Measurements from ENCODE around the gene INPP5B. TPM values are rescaled to one million over a fixed set of nuclear protein-coding genes. Genes with fewer than 3 reads are reported as not detected.

INPP5B gene
- total and polyA plus RNA-seq, 10 of the 15 experiments (the other 5 are each of a cell fraction or from before 2014, with no cell fraction given), result 10.9 to 54.4 (median 26.9) TPM

DNA sequence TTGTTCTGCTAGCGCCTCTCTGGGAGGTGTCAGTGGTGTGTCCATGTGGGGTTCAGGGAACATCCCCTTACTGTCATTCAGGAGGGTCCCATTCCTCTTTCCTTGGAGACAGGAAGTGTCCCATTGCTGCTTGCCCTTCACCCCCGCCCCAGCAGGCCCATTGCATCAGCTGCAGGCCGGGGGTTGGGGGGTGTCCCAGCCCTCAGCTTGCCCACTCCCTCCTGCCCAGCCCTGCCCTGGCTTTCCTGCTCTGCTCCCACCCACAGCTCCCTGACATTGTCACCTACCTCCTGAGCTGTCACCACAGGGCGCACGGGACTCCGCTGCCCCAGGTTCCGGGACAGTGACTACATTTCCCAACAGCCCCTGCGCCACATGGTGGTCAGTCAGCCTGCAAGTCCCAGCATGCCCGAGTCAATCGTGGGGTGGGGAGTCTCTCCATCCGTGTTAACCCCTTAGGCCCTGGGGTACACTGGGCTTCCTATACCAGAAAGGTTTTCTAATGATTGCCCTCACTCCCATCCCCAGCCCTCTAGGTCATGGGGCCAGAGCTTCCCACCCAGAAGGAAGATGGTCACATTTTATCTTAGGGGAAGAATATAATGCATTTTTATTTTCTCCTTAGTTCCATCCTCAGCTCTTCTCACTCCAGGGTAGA, at the start of gene INPP5B (continued):
- TF ChIP-seq, protein P1, sequence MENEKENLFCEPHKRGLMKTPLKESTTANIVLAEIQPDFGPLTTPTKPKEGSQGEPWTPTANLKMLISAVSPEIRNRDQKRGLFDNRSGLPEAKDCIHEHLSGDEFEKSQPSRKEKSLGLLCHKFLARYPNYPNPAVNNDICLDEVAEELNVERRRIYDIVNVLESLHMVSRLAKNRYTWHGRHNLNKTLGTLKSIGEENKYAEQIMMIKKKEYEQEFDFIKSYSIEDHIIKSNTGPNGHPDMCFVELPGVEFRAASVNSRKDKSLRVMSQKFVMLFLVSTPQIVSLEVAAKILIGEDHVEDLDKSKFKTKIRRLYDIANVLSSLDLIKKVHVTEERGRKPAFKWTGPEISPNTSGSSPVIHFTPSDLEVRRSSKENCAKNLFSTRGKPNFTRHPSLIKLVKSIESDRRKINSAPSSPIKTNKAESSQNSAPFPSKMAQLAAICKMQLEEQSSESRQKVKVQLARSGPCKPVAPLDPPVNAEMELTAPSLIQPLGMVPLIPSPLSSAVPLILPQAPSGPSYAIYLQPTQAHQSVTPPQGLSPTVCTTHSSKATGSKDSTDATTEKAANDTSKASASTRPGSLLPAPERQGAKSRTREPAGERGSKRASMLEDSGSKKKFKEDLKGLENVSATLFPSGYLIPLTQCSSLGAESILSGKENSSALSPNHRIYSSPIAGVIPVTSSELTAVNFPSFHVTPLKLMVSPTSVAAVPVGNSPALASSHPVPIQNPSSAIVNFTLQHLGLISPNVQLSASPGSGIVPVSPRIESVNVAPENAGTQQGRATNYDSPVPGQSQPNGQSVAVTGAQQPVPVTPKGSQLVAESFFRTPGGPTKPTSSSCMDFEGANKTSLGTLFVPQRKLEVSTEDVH (IDR thresholded peaks at IDR 0.05; ENCODE audit: low read depth, partially characterized antibody), result no peak
- TF ChIP-seq, protein P2, sequence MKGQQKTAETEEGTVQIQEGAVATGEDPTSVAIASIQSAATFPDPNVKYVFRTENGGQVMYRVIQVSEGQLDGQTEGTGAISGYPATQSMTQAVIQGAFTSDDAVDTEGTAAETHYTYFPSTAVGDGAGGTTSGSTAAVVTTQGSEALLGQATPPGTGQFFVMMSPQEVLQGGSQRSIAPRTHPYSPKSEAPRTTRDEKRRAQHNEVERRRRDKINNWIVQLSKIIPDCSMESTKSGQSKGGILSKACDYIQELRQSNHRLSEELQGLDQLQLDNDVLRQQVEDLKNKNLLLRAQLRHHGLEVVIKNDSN (IDR thresholded peaks at IDR 0.05; ENCODE audit: borderline replicate concordance, extremely low read length, insufficient read depth, low read depth, low read length), result peak; percentile 79
- TF ChIP-seq ZSCAN29 (IDR thresholded peaks at IDR 0.05) (no peak), POU2F2 (IDR thresholded peaks at IDR 0.05; ENCODE audit: borderline replicate concordance, low read depth, low read length) (peak; percentile 71; the same call in 1 of the 3 replicates), SPI1 (IDR thresholded peaks at IDR 0.05; ENCODE audit: borderline replicate concordance, insufficient read depth, low read depth, low read length) (0 out of 2 replicates have a peak, but pooled peaks have one; percentile 31), KAT2A (conservative IDR thresholded peaks at IDR 0.05; ENCODE audit: control insufficient read depth, low read depth, low read length) (no peak), HDGF (IDR thresholded peaks at IDR 0.05) (peak; percentile 94), ZNF207 (IDR thresholded peaks at IDR 0.05; ENCODE audit: borderline replicate concordance) (0 out of 2 replicates have a peak, but pooled peaks have one; percentile 47), CHD4 (IDR thresholded peaks at IDR 0.05) (no peak), ZZZ3 (IDR thresholded peaks at IDR 0.05; ENCODE audit: control insufficient read depth, insufficient read length, low read depth) (no peak), TARDBP (IDR thresholded peaks at IDR 0.05; ENCODE audit: borderline replicate concordance) (0 out of 2 replicates have a peak, but pooled peaks have one; percentile 69), POLR2AphosphoS2 (IDR thresholded peaks at IDR 0.05; ENCODE audit: low read depth, low read length) (no peak), FOXK2 (IDR thresholded peaks at IDR 0.05) (no peak), RAD21 (IDR thresholded peaks at IDR 0.05; ENCODE audit: insufficient read depth, low read depth, low read length) (no peak), RCOR1 (conservative IDR thresholded peaks at IDR 0.05; ENCODE audit: low read depth, low read length) (no peak), GATAD2B (conservative IDR thresholded peaks at IDR 0.05; ENCODE audit: low read depth) (peak; percentile 73; the same call in 1 of the 2 replicates), MEF2A (IDR thresholded peaks at IDR 0.05; ENCODE audit: insufficient read depth, low read depth, low read length) (no peak)
- TF ChIP-seq, protein P3, sequence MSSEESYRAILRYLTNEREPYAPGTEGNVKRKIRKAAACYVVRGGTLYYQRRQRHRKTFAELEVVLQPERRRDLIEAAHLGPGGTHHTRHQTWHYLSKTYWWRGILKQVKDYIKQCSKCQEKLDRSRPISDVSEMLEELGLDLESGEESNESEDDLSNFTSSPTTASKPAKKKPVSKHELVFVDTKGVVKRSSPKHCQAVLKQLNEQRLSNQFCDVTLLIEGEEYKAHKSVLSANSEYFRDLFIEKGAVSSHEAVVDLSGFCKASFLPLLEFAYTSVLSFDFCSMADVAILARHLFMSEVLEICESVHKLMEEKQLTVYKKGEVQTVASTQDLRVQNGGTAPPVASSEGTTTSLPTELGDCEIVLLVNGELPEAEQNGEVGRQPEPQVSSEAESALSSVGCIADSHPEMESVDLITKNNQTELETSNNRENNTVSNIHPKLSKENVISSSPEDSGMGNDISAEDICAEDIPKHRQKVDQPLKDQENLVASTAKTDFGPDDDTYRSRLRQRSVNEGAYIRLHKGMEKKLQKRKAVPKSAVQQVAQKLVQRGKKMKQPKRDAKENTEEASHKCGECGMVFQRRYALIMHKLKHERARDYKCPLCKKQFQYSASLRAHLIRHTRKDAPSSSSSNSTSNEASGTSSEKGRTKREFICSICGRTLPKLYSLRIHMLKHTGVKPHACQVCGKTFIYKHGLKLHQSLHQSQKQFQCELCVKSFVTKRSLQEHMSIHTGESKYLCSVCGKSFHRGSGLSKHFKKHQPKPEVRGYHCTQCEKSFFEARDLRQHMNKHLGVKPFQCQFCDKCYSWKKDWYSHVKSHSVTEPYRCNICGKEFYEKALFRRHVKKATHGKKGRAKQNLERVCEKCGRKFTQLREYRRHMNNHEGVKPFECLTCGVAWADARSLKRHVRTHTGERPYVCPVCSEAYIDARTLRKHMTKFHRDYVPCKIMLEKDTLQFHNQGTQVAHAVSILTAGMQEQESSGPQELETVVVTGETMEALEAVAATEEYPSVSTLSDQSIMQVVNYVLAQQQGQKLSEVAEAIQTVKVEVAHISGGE (CRISPR knock-in tag; IDR thresholded peaks at IDR 0.05), result no peak
- TF ChIP-seq, protein P4, sequence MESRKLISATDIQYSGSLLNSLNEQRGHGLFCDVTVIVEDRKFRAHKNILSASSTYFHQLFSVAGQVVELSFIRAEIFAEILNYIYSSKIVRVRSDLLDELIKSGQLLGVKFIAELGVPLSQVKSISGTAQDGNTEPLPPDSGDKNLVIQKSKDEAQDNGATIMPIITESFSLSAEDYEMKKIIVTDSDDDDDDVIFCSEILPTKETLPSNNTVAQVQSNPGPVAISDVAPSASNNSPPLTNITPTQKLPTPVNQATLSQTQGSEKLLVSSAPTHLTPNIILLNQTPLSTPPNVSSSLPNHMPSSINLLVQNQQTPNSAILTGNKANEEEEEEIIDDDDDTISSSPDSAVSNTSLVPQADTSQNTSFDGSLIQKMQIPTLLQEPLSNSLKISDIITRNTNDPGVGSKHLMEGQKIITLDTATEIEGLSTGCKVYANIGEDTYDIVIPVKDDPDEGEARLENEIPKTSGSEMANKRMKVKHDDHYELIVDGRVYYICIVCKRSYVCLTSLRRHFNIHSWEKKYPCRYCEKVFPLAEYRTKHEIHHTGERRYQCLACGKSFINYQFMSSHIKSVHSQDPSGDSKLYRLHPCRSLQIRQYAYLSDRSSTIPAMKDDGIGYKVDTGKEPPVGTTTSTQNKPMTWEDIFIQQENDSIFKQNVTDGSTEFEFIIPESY (IDR thresholded peaks at IDR 0.05), result no peak
- TF ChIP-seq, protein P5, sequence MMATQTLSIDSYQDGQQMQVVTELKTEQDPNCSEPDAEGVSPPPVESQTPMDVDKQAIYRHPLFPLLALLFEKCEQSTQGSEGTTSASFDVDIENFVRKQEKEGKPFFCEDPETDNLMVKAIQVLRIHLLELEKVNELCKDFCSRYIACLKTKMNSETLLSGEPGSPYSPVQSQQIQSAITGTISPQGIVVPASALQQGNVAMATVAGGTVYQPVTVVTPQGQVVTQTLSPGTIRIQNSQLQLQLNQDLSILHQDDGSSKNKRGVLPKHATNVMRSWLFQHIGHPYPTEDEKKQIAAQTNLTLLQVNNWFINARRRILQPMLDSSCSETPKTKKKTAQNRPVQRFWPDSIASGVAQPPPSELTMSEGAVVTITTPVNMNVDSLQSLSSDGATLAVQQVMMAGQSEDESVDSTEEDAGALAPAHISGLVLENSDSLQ (IDR thresholded peaks at IDR 0.05), result peak; percentile 71
